ENCODE results near the gene SMARCD3.

The SMARCD3 gene

GRCh38 chr7:151228024-151228866, 20.2 kb downstream of the SMARCD3 start:
- Mint-ChIP-seq H3K4me1 (peaks cover 32 to 54% of the 10 kb centered on the region in 2 donors), H3K36me3 (peaks cover 21 to 32% of the 10 kb centered on the region in 2 donors), H3K9me3 (no peaks in the 10 kb centered on the region), H3K4me3 (peak overlapping the region; percentile 96 to 97), H3K27ac (no peak overlapping the region), H3K27me3 (no peaks in the 10 kb centered on the region)
- DNase-seq (no peak), ATAC-seq (replicated peaks) (no peak)

DNA sequence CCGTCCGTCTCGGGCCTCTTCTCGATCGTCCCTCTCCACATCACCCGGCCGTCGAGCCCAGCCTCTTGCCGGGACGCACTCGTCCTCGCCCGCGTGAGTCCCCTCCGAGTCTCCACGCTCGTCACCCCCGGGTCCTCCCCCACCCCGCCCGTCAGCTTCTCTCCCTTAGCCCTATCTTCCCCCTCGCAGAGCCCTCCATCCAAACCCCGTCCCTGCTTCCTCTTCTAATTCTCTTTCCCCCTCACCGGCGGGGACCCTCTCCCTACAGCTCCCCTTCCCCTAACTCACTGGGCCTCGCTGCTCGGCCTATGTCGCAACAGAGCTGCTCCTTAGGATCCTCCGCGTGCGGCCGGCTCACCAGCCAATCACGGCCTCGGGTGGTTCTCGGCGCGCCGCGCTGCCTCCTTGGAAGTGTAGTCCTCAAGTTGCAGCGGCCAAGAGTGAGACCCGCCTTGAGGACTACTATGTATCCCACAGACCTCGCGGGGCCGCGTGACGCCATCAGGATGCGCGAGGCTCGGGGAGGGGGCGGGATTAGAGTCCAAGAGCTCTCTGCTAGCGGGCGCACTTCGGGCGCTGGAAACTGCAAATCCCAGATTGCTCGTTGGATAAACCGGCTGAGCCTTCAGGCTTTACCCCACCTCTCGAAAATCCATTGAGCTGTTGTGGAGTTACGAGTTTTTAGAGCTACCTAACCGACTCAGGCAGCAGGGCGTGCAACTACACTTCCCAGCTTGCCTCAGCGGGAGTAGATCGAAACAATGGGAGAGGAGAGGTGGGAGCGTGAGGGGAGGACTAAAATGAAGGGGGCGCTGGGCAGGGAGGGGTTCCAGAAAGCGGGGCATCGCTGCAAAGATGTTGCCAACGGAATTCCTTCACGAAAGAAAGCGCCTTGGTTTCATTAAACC, 21.4 kb downstream of the SMARCD3 start, which contains the start of gene ABCF2:
TSS of gene ABCF2 (minus strand) at position 331 of the 908 bp plus-strand sequence. CDS start 747 bp downstream, outside the sequence.
- peaks cover 24 to 39% of the 10 kb centered on the region in 2 donors for H3K36me3 Mint-ChIP-seq
- ATAC-seq (replicated peaks), result peak; percentile 99 to 100
- H3K4me1 Mint-ChIP-seq, result peaks cover 32 to 49% of the 10 kb centered on the region in 2 donors
- peak; percentile 95 for DNase-seq
- no peaks in the 10 kb centered on the region for H3K27me3 Mint-ChIP-seq
- peak within 1 kb of the TSS; percentile 97 for H3K27ac Mint-ChIP-seq
- H3K9me3 Mint-ChIP-seq, result no peaks in the 10 kb centered on the region
- H3K4me3 Mint-ChIP-seq, result peak within 1 kb of the TSS; percentile 96 to 97

DNA sequence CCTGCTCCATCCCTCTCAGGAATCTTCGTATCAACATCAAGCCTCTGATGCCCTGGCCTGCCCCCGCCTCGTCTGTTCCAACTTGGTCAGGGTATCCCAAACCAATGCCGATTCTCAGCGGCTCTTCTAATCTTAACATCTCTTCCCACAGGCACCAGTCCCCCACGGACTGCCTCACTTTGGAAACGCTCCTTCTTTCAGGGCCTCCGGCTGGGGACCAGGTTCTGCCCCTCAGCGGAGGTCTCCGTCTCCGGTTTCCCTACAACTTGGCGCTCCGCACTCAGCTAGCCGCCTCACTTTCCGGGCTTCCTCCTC, 22.0 kb downstream of the SMARCD3 start:
- peak in 1 of 2 donors; percentile 12 for ATAC-seq (replicated peaks)
- H3K27me3 Mint-ChIP-seq, result no peaks in the 10 kb centered on the region
- no peaks in the 10 kb centered on the region for H3K9me3 Mint-ChIP-seq
- H3K4me3 Mint-ChIP-seq, result peak overlapping the region; percentile 96 to 97
- peaks cover 26 to 40% of the 10 kb centered on the region in 2 donors for H3K36me3 Mint-ChIP-seq
- DNase-seq, result no peak
- peak overlapping the region; percentile 97 for H3K27ac Mint-ChIP-seq
- H3K4me1 Mint-ChIP-seq, result peaks cover 26 to 43% of the 10 kb centered on the region in 2 donors

DNA sequence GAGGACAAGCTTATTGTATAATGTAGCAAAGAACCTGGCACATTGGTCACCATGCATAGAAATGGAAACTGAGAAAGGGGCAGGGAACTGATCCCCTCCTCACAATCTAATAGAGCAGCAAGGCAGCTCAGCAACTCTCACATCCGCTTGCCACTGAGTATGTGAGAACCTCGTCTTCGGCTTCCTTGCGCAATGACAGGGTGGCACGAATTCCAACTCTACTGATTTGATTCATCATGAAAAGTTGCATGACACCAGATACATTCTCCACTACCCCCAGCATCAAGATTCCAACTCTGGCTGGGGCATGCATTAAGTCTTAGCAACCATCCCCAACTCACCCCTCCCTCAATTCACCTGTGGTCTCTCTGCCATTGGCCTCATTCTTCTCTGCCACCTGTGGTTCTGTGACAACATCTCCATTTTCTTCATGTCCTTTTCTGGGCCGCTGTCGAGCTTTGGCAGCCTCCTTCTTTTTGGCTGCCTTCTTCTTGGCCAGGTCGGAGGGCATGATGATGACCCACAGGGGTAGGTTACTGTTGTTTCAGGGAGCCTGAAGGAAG, 22.5 kb downstream of the SMARCD3 start:
- ATAC-seq (replicated peaks) (no peak), DNase-seq (no peak)
- peak overlapping the region; percentile 97 for H3K27ac Mint-ChIP-seq
- H3K9me3 Mint-ChIP-seq, result no peaks in the 10 kb centered on the region
- no peaks in the 10 kb centered on the region for H3K27me3 Mint-ChIP-seq
- H3K4me1 Mint-ChIP-seq, result peaks cover 24 to 41% of the 10 kb centered on the region in 2 donors
- peaks cover 28 to 40% of the 10 kb centered on the region in 2 donors for H3K36me3 Mint-ChIP-seq
- peak overlapping the region; percentile 96 to 97 for H3K4me3 Mint-ChIP-seq

GRCh38 chr7:151223728-151224127, 24.8 kb downstream of the SMARCD3 start:
- Mint-ChIP-seq H3K9me3 (no peaks in the 10 kb centered on the region), H3K36me3 (peaks cover 35 to 54% of the 10 kb centered on the region in 2 donors), H3K27ac (no peak overlapping the region), H3K27me3 (no peaks in the 10 kb centered on the region), H3K4me1 (peaks cover 27 to 41% of the 10 kb centered on the region in 2 donors), H3K4me3 (no peak overlapping the region)
- no peak for ATAC-seq (replicated peaks)
- no peak for DNase-seq

DNA sequence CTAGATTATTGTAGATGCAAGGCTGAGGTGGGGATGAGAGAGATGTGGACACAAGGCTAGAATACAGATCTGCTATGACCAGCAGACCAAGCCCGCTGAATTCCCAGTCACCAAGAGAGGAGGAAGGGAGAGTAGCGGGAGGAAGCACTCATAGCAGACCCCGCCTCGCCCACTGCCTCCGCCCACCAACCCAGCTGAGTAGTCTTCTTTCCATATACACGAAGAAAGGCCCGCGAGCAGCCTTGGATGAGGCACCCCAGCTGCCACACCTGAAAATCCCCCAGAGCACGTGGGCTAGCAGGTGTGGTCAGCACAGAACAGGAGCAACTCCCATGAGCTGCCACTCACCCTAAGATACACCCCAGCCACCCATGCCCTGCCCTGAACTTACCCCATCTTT, 30.3 kb downstream of the SMARCD3 start:
- peaks cover 47 to 61% of the 10 kb centered on the region in 2 donors for H3K36me3 Mint-ChIP-seq
- ATAC-seq (replicated peaks) (no peak), DNase-seq (no peak)
- H3K4me1 Mint-ChIP-seq, result peaks cover 0 to 6% of the 10 kb centered on the region in 2 donors
- H3K4me3 Mint-ChIP-seq, result no peak overlapping the region
- no peaks in the 10 kb centered on the region for H3K9me3 Mint-ChIP-seq
- H3K27ac Mint-ChIP-seq, result peak overlapping the region; percentile 75
- no peaks in the 10 kb centered on the region for H3K27me3 Mint-ChIP-seq

DNA sequence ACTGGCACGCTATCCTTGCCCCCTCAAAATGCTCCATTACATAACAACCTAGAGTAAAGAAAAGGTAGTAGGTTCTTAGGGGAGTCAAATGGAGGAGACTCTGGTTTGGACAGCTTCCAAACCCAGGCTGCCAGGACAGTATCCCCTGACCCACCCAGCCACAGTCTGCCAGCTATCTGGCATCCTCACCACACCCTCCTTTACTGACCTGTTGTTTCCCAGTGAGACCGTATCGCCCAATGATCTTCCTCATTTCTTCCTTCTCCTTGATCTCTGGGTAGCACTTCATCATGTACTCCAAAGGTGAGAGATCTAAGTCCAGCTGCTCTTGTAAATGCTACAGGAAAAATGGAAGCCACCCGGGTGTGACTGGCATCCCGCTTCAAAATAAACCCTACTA, 33.1 kb downstream of the SMARCD3 start:
- no peak for ATAC-seq (replicated peaks)
- H3K4me3 Mint-ChIP-seq, result no peak overlapping the region
- H3K27ac Mint-ChIP-seq, result no peak overlapping the region
- H3K9me3 Mint-ChIP-seq, result no peaks in the 10 kb centered on the region
- peaks cover 0 to 2% of the 10 kb centered on the region in 2 donors for H3K4me1 Mint-ChIP-seq
- DNase-seq, result no peak
- H3K27me3 Mint-ChIP-seq, result no peaks in the 10 kb centered on the region
- H3K36me3 Mint-ChIP-seq, result peaks cover 42 to 67% of the 10 kb centered on the region in 2 donors

GRCh38 chr7:151213826-151214225, 34.7 kb downstream of the SMARCD3 start:
- no peak for DNase-seq
- H3K27ac Mint-ChIP-seq, result no peak overlapping the region
- no peak for ATAC-seq (replicated peaks)
- H3K9me3 Mint-ChIP-seq, result no peaks in the 10 kb centered on the region
- H3K36me3 Mint-ChIP-seq, result peaks cover 42 to 58% of the 10 kb centered on the region in 2 donors
- H3K4me1 Mint-ChIP-seq, result peaks cover 0 to under 1% of the 10 kb centered on the region in 2 donors
- no peaks in the 10 kb centered on the region for H3K27me3 Mint-ChIP-seq
- no peak overlapping the region for H3K4me3 Mint-ChIP-seq

DNA sequence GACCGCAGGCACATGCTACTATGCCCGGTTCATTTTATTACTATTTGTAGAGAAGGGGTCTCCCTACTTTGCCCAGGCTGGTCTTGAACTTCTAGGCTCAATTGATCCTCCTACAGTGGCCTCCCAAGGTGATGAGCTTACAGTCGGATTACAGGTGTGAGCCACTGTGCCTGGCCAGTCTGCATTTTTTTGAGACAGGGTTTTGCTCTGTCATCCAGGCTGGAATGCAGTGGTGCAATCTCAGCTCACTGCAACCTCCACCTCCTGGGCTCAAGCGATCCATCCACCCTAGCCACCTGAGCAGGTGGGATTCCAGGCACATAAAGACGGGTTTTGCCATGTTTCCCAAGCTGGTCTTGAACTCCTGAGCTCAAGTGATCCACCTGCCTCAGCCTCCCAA, 35.9 kb downstream of the SMARCD3 start:
- Mint-ChIP-seq H3K36me3 (peaks cover 31 to 46% of the 10 kb centered on the region in 2 donors), H3K9me3 (no peaks in the 10 kb centered on the region), H3K4me3 (no peak overlapping the region), H3K27me3 (no peaks in the 10 kb centered on the region), H3K27ac (peak overlapping the region; percentile 5), H3K4me1 (no peaks in the 10 kb centered on the region)
- ATAC-seq (replicated peaks) (no peak), DNase-seq (no peak)

DNA sequence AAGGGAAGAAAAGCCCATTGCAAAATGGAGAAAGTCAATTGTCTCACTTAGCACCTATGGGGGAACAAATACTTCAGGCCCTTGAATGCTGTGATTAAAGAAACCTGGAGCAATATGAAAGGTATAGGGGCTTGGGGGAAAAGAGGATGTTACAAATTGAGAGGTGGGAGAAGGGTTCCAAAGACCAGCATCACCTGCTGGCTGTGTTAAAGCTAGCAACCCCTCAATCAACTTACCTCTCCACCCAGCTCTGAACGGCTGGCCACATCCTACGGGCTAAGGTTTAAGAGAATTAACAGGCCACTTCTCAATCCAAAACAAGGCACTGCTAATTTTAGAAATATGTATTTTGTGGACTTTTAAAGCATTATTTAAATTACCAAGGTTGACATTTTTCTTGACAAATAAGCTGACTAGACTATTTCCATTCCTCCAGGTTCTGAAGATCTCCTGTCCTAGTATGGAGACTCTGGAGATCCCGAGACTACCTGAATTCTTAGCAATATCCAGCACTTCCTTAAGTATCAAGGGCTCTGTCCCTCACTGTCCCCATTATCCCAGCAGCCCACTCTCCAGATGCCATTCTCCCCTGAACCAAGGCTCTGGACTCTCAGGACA, 37.2 kb downstream of the SMARCD3 start:
- Mint-ChIP-seq H3K4me1 (no peaks in the 10 kb centered on the region), H3K27me3 (no peaks in the 10 kb centered on the region), H3K27ac (no peak overlapping the region), H3K36me3 (peaks cover 31 to 46% of the 10 kb centered on the region in 2 donors), H3K4me3 (no peak overlapping the region), H3K9me3 (no peaks in the 10 kb centered on the region)
- DNase-seq (no peak), ATAC-seq (replicated peaks) (no peak)

DNA sequence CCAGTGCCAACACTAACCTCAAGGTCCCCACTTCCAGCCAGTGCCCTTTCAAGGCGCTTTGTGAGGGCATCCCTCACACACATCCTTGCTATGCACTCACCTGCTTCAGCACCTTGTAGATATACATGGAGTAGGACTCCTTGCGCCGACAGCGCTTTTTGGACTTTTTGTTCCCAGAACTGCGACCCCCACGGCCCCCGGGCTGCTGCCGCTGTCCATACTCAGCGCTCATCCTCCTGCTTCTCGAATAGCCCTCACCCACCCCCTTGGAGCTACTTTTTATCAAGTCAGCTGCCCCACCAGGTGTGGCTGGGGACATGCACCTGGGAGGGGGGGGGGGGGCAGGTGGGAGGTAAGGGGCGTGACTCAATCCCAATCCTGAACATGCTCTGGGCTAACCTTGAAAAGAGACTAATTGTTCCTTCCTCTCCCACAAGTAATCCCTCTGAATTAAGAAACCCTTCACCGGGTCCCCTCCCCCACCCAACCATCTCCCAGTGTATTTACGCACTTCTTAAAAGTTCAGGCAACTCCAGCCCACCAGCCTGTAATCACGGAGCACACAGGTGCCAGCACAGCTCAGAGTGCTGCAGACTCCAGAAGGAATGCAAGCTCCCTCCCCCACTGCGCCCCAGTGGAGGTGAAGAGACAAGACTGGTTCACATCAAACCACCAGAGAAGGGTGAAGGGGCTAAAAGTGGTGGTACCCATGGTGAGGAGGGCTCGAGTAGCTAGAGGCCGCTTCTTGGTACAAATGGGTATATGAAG, 38.2 kb downstream of the SMARCD3 start, which contains the start of gene H2BK1:
TSS of gene H2BK1 (minus strand) at position 402 of the 768 bp plus-strand sequence. CDS start at position 232, 170 bp downstream.
- DNase-seq (no peak), ATAC-seq (replicated peaks) (no peak)
- Mint-ChIP-seq H3K4me3 (no peak within 1 kb of the TSS), H3K27me3 (peaks cover under 1 to 7% of the 10 kb centered on the region in 2 donors), H3K4me1 (no peaks in the 10 kb centered on the region), H3K36me3 (peaks cover 26 to 38% of the 10 kb centered on the region in 2 donors), H3K27ac (no peak within 1 kb of the TSS), H3K9me3 (no peaks in the 10 kb centered on the region)

DNA sequence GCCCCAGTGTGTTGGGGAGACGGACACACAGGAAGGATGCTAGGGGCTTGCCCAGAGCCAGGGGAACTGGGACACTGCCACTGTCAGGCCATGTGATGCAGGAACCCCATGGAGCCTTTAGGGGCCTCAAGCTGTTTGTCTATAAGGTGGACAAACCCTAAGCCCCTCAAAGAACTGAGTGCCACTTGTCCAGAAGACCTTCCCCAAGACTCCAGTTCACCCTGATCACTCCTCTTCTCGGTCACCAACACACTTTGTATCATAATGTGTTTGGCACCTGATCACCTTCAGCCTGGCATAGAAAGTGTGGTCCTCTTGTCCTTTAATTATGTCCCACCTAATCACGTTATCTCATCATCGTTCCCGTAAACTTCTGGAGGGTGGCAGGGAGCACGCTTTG, 38.9 kb downstream of the SMARCD3 start:
- no peak overlapping the region for H3K4me3 Mint-ChIP-seq
- no peaks in the 10 kb centered on the region for H3K9me3 Mint-ChIP-seq
- no peak for ATAC-seq (replicated peaks)
- no peak for DNase-seq
- peaks cover 20 to 31% of the 10 kb centered on the region in 2 donors for H3K36me3 Mint-ChIP-seq
- peaks cover 7 to 13% of the 10 kb centered on the region in 2 donors for H3K27me3 Mint-ChIP-seq
- no peaks in the 10 kb centered on the region for H3K4me1 Mint-ChIP-seq
- no peak overlapping the region for H3K27ac Mint-ChIP-seq

GRCh38 chr7:151208253-151208862, 40.1 kb downstream of the SMARCD3 start:
- H3K36me3 Mint-ChIP-seq, result peaks cover 13 to 23% of the 10 kb centered on the region in 2 donors
- H3K27ac Mint-ChIP-seq, result no peak overlapping the region
- ATAC-seq (replicated peaks) (no peak), DNase-seq (no peak)
- H3K4me3 Mint-ChIP-seq, result no peak overlapping the region
- peaks cover 16 to 20% of the 10 kb centered on the region in 2 donors for H3K27me3 Mint-ChIP-seq
- no peaks in the 10 kb centered on the region for H3K4me1 Mint-ChIP-seq
- no peaks in the 10 kb centered on the region for H3K9me3 Mint-ChIP-seq

Data from stimulated activated naive B cell treated with anti-CD40 and anti-IgM and Interleukin-4, amounts not matched to agents 10 μg/mL and 1 μg/mL and 100 μg/mL, for 72 hours (primary cell).